Neutrophil (primary cell): Measurements from ENCODE around the gene BAIAP3.

ENCODE experiments used
- H3K27ac ChIP-seq: fragments of 200-600 bp; sonication (generic); 2 replicates; pipeline ENCODE4 v1.5.1; 2016; ENCODE audit warnings: mild to moderate bottlenecking, moderate library complexity
- H3K27me3 ChIP-seq: fragments of 200-600 bp; sonication (generic); 2 replicates; pipeline ENCODE4 v1.6.0; 2016; ENCODE audit warnings: mild to moderate bottlenecking
- H3K36me3 ChIP-seq: fragments of 200-600 bp; sonication (generic); 2 replicates; pipeline ENCODE4 v1.5.1; 2017
- H3K4me1 ChIP-seq, 2 experiments: fragments of 200-600 bp in 1 of 2; sonication (generic) in 1 of 2; 1 replicate in 1 of 2; 2 replicates in 1 of 2; pipeline versions ENCODE4 v1.5.1 to v1.6.1; 2013 to 2016; ENCODE audit warnings: low read depth in 1 of 2, low read length in 1 of 2, mild to moderate bottlenecking in 1 of 2, moderate library complexity in 1 of 2; ENCODE audit not compliant: control insufficient read depth in 1 of 2, insufficient read depth in 1 of 2
- H3K4me3 ChIP-seq, 2 experiments: fragments of 200-600 bp in 1 of 2; sonication (generic) in 1 of 2; 1 replicate in 1 of 2; 2 replicates in 1 of 2; pipeline ENCODE4 v1.5.1; 2013 to 2016; ENCODE audit warnings: low read depth in 1 of 2, low read length in 1 of 2, mild to moderate bottlenecking in 1 of 2, moderate library complexity in 1 of 2
- H3K9me3 ChIP-seq: fragments of 200-600 bp; sonication (generic); 2 replicates; pipeline ENCODE4 v1.5.1; 2016
- TF ChIP-seq, protein P1 (sequence below): fragments of 200-600 bp; sonication (generic); IDR thresholded peaks from 2 replicates; pipeline ENCODE4 v1.5.1; 2016; ENCODE audit warnings: antibody characterized with exemption

The BAIAP3 gene, protein sequence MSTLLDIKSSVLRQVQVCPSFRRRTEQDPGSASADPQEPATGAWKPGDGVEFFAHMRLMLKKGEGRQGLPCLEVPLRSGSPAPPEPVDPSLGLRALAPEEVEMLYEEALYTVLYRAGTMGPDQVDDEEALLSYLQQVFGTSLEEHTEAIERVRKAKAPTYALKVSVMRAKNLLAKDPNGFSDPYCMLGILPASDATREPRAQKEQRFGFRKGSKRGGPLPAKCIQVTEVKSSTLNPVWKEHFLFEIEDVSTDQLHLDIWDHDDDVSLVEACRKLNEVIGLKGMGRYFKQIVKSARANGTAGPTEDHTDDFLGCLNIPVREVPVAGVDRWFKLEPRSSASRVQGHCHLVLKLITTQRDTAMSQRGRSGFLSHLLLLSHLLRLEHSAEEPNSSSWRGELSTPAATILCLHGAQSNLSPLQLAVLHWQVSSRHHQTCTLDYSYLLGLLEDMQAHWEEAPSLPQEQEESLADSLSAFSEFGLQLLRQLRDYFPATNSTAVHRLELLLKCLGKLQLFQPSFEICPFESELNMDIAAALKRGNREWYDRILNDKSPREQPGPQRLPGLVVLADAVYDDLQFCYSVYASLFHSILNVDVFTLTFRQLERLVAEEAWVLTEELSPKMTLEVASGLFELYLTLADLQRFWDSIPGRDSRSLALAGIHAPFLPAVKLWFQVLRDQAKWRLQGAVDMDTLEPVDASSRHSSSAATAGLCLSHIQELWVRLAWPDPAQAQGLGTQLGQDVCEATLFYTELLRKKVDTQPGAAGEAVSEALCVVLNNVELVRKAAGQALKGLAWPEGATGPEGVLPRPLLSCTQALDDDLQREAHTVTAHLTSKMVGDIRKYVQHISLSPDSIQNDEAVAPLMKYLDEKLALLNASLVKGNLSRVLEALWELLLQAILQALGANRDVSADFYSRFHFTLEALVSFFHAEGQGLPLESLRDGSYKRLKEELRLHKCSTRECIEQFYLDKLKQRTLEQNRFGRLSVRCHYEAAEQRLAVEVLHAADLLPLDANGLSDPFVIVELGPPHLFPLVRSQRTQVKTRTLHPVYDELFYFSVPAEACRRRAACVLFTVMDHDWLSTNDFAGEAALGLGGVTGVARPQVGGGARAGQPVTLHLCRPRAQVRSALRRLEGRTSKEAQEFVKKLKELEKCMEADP

DNA sequence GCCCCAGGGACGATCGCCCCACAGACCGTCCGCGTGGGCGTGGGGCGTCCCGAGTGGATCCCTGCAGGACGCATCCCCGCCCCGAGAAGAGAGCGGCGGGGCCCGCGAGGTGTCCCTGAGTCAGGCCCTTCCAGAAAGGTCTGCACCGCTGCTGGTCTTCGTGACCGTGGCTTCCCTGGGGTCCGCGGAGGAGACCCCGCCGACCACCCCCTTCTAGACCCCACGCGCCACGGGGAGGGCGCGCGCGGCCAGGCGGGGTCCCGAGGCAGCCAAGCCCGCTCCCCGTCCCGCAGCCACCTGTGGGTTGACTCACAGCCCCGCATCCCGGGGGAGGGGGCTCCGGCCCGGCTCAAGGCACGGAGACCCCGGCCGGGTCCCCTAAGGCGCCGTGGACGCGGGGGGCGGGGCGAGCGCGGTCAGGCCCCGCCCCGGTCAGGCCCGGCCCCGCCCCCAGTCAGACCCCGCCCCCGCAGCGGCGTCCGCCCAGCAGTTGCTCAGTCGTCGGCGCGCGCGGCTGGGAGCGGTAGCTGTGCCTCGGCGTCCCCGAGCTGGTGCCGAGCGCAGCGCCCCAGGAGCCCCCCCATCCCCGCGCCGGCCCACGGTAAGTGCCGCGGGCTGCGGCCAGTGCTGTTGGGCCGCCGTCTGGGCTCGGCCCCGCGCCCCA is at the start of gene BAIAP3:
TSS of gene BAIAP3 (plus strand) at position 497 of the 664 bp plus-strand sequence. CDS start 4,905 bp downstream, outside the sequence.
- no peaks in the 10 kb centered on the region for H3K9me3 ChIP-seq
- H3K4me1 ChIP-seq, result peaks cover 12 to 29% of the 10 kb centered on the region in 2 experiments
- H3K27me3 ChIP-seq, result peaks cover 84% of the 10 kb centered on the region
- peak within 1 kb of the TSS; percentile 49 to 55 for H3K4me3 ChIP-seq
- TF ChIP-seq, protein P1, sequence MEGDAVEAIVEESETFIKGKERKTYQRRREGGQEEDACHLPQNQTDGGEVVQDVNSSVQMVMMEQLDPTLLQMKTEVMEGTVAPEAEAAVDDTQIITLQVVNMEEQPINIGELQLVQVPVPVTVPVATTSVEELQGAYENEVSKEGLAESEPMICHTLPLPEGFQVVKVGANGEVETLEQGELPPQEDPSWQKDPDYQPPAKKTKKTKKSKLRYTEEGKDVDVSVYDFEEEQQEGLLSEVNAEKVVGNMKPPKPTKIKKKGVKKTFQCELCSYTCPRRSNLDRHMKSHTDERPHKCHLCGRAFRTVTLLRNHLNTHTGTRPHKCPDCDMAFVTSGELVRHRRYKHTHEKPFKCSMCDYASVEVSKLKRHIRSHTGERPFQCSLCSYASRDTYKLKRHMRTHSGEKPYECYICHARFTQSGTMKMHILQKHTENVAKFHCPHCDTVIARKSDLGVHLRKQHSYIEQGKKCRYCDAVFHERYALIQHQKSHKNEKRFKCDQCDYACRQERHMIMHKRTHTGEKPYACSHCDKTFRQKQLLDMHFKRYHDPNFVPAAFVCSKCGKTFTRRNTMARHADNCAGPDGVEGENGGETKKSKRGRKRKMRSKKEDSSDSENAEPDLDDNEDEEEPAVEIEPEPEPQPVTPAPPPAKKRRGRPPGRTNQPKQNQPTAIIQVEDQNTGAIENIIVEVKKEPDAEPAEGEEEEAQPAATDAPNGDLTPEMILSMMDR, result no peak
- H3K36me3 ChIP-seq, result no peaks in the 10 kb centered on the region
- H3K27ac ChIP-seq, result peak within 1 kb of the TSS; percentile 69

DNA sequence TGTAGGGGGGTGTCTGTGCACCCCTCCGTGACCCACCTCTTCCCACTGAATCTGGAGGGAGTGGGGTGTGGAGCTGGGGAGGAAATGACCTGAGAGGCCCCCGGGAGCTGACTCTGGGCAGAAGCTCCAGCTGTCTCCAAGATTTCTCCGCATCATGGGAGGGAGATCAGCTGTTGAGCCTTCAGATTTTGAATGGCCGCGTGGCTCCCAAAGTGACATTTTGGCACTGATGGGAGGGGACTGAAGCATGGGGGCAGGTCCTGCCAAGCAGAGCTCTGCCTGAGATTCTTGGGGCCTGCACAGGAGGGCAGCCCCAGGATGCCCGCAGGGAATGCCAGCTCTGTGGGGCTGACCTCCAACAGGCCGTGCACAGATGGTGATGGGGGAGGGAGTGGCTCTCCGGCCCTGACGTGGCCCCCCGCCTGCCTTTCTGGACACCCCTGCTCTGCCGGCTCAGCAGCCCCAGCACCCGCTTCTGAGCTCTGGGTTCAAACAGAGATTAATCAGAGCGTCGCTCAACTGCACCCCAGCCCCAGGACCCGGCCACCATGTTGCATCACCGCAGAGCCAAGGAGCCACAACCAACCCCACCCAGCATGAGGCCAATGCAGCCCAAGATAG is 49.3 kb upstream of the BAIAP3 start:
- TF ChIP-seq, protein P1, result no peak
- H3K9me3 ChIP-seq, result no peaks in the 10 kb centered on the region
- H3K27ac ChIP-seq, result no peak overlapping the region
- no peaks in the 10 kb centered on the region for H3K36me3 ChIP-seq
- peaks cover 66% of the 10 kb centered on the region for H3K27me3 ChIP-seq
- no peaks in the 10 kb centered on the region for H3K4me1 ChIP-seq
- H3K4me3 ChIP-seq, result no peak overlapping the region

DNA sequence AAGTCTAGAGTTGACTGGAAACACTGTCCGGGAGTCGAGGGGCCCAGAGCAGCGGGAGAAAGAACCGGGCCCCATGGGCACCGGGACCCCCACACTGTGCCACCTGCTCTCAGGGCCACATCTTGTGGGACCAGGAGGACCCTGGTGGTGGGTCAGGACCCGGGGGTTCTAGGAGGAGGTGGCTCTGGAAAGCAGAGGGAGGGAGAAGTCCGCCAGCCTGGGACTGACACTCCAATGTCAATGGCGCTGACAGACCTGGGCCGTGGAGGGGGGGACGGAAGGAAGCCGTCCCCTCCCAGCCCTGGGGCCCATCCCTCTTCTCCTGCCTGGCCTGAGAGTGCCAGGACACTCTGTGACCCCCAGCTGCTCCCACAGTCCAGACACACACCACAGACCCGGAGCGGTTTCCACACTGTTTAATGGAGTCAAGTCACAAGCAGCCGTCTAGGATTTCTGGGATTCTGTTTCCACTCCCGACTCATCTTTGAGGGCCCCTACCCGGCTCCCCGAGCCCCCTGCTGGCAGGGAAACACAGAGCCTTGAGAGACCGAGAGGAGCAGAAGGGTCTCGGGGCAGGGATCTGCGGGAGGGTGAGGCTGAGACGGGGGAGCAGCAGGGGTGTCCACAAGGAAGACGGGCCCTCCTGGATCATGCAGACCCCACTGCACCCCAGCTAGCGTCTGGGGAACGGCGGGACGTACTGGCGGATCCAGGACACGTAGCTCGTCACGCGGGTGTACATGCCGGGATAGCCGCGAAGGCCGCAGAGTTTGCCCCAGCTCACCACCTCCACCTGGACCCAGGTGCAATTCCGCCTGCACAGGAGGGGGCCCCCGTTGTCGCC is 47.6 kb upstream of the BAIAP3 start:
- H3K36me3 ChIP-seq, result no peaks in the 10 kb centered on the region
- no peaks in the 10 kb centered on the region for H3K9me3 ChIP-seq
- peaks cover 0 to 4% of the 10 kb centered on the region in 2 experiments for H3K4me1 ChIP-seq
- H3K27me3 ChIP-seq, result peaks cover 76% of the 10 kb centered on the region
- TF ChIP-seq, protein P1, result no peak
- no peak overlapping the region for H3K27ac ChIP-seq
- H3K4me3 ChIP-seq, result no peak overlapping the region

DNA sequence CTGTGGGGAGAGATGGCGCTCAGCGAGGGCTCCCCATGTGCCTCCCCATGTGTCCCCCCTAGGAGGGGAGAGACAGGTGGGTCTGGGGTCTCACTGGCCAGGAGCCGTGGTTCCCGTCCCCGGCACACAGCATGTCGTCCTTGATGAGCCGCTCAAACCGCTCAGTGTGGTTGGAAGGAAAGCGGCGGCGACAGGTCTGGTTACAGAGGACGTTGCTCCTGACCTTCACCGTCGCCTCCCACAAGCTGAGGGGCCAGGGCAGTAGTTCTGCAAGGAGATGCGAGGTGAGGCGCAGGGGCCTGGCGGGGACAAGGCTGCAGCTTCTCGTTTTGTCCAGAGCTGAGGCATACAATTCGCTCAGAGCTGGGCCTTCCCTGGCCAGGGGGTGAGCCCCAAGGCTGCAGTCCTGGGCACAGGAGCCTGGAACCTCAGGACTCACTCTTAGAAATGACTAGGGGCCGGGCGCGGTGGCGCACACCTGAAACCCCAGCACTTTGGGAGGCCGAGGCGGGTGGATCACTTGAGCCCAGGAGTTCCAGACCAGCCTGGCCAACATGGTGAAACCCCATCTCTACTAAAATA is 46.8 kb upstream of the BAIAP3 start:
- H3K27me3 ChIP-seq, result peaks cover 83% of the 10 kb centered on the region

More for the DNA sequence above, 46.8 kb upstream of the BAIAP3 start:
- Histone ChIP-seq H3K4me3 (no peak overlapping the region), H3K9me3 (no peaks in the 10 kb centered on the region), H3K4me1 (peaks cover 0 to 4% of the 10 kb centered on the region in 2 experiments), H3K27ac (no peak overlapping the region), H3K36me3 (no peaks in the 10 kb centered on the region)
- TF ChIP-seq, protein P1, result no peak
